ENCODE results near the gene RGS1.
A peak's percentile ranks its signal among the peaks of the same experiment; 100 is the strongest.

The RGS1 gene

GRCh38 chr1:192554904-192555303, 20.7 kb upstream of the RGS1 start:
- DNase-seq = no peak

DNA sequence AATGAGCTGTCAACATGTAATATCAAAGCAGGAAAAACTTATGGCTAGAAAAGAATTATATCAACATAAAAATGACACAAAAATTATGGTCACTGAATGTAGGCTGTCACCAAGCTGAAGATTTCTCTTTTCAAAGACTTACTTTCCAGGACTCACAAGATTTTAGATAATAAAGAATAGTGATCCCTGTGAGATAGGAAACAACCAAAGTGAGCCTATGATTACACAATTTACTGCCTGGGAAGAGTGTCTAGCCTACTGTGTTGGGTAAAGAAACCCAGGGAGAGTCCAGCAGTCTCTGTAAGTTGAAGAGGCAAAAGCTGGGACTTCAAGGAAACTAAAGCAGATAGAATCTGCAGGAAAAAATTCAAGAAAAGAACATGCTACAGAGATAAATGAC, 20.2 kb upstream of the RGS1 start:
- no peak for DNase-seq

DNA sequence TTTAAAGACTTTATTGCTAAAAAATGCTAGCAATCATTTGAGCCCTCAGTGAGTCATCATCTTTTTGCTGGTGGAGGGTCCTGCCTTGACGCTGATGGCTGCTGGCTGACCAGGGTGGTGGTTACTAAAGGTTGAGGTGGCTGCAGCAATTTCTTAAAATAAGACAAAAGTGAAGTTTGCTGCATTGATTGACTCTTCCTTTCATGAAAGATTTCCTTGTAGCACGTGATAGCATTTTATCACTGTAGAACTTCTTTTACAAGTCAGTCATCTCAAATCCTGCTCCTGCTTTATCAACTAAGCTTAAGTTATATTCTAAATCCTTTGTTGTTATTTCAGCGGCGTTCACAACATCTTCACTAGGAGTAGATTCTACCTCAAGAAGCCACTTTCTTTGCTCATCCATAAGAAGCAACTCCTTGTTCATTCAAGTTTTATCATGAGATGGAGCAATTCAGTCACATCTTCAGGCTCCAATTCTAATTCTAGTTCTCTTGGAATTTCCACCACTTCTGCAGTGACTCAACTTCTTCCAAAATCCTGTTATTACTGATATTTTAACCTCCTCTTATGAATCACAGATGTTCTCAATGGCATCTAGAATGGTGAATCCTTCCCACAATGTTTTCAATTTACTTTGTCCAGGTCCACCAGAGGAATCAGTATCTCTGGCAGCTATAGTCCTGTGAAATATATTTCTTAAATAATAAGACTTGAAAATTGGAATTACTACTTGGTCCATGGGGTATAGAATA, 17.6 kb upstream of the RGS1 start:
- DNase-seq = no peak

- no peak for DNase-seq
Measured at GRCh38 chr1:192559115-192560006, 16.2 kb upstream of the RGS1 start.

DNA sequence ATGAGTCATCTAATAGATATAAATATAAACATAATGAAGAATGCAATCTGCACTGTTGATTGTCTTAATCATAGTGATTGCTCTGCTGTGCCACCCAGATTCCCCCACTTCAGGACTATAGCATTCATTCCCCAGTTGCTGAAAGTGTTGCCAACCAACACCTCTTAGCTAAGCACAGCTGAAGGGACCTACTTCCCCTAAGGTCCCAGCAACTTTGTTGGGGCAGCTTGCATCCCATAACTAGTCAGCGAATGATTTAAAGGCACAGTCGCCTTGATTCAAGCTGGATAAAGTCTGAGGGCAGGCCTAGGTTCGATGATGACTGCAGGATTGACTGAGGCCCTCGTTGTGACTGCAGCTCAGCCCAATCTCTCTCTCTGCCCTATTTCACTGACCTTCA, 14.3 kb upstream of the RGS1 start:
- DNase-seq = no peak

- no peak for DNase-seq
Measured at GRCh38 chr1:192563129-192563528, 12.4 kb upstream of the RGS1 start.

DNA sequence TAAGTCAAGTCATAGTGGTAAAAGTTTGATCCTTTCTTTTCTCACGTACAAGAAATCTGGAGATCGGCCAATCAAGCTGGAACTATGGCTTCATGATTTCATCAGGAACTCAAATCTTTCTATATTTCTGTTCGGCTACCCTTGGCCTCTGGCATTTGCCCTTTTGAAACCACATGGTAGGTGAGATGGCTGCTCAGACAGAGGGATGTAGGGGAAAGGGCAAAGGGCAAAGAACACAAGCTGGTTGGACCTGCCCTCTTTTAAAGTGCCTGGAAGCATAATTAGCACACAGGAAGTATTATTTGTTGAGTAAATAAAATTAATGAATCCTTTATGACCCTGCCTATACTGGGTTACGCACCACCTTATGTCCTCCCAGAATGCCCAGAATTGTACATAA, 11.5 kb upstream of the RGS1 start:
- DNase-seq = no peak

DNA sequence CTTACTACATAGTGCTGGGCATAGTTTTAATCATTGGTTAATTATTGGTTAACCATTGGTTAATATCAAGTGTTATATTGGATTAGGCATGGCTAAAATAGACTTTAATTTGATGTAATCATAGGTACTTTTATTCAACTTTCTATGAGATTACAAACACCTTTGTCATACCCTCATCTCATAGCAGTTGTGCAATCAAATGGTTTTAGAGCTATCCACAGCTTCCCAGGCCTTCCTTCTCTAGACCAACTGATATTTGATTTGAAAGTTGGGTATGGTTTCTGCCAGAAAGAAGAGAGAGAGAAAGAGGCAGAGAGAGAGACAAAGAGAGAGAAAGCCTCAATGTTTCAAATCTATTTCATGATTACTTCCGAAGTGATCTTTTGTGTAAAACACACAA, 9.6 kb upstream of the RGS1 start:
- DNase-seq = no peak

DNA sequence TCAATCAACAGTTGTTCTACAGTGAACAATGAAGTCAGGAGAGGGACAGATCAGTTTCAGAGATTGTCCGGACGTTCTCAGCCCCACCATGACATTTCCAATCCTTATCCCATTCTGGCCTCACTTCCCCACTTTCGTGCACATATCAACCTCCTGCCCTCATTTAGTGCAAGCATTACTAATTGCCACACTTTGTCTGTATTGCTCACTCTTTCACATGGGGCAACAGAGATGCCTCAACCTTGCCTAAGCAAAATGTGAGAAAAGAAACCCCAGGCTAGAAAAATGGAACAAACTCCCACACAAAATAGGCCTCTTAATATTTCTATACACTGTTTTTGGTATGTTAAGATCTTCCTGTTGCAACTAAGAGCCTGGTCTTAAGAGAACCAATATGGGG, 8.9 kb upstream of the RGS1 start:
- DNase-seq = no peak

DNA sequence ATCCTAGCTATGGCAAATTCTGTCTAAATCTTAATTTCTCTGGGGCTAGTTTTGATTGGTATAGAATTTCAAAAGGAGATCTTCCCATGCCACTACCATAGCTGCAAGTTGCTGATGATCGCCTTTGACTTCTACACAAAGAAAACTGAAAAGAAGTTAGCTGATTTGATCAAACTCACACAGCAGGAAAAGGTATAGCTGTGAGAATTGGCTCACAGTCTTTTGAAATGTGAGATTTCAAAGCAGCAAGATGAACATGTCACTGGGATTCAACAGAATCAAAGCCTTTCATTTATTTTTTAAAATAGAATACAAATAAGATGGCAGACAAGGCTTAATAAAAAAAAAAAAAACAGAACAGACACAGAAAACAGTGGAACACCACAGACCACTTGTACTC, 7.5 kb upstream of the RGS1 start:
- DNase-seq = no peak

DNA sequence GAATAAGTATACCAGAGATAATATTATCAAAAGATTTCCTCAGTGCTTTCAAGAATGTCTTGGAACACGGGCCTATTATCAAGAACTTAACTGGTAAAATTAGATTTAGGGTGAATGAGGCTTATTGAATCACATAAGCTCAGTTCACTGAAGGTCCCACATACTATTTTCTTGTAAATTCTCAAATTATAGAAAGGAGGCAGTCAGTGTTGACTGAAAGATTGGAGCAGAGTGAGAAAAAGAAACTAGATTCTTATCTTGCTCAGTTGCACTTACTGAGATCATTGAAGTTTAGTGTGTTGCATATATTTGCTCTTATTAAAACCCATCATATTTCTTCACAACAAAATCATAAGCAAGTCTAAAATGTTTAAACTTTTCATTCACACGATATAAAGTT, 3.9 kb upstream of the RGS1 start:
- DNase-seq = no peak

- no peak for DNase-seq
Measured at GRCh38 chr1:192573499-192573898, 2.1 kb upstream of the RGS1 start.

- DNase-seq = no peak
Measured at GRCh38 chr1:192574073-192574472, 1.5 kb upstream of the RGS1 start.

- DNase-seq = no peak
Measured at GRCh38 chr1:192576190-192577144, 894 bp downstream of the RGS1 start.

DNA sequence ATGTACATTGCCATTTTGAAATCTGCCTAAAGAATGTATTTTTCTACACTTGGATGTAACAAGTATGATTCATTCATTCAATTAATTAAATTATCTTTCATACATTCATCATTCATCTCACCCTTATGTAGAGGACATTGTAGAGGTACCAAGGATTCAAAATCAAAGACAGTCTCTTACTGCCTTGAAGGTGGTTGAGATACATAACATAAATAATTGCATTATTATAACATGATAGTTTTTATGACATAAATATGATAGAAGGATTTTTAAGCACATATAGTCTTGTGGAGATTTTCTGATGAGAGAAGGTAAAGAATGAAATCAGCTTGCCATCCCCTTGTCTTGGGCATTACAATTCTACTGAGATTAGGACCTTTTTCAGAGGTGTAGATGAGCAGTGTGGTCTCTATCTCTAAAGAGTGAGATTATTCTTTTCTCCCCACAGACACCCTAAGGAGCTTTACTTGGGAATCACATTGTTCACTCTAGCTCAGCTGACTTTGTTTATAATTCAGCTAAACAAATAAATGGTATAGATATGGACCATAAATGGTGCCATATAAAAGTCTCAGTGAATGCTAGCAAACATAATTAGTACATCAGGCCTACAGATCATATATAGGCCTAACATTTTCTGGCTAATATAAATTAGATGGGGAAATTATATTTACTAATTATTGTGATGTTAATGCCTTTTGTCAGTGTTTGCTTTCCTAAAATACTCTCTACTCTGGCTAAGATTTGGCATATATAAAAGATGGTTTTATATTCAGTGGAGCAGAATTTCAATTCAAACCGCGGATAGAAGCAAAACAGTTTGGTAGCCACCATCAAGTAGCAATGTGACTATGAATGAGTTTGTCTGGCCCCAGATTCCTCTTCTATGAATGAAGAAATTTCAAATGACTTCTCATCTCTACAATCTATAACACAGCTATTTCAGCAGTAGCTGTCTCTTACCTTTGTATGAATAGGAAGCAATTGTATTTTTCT, 1.9 kb downstream of the RGS1 start:
- DNase-seq = no peak

GRCh38 chr1:192578144-192578909, 2.8 kb downstream of the RGS1 start:
- no peak for DNase-seq

DNA sequence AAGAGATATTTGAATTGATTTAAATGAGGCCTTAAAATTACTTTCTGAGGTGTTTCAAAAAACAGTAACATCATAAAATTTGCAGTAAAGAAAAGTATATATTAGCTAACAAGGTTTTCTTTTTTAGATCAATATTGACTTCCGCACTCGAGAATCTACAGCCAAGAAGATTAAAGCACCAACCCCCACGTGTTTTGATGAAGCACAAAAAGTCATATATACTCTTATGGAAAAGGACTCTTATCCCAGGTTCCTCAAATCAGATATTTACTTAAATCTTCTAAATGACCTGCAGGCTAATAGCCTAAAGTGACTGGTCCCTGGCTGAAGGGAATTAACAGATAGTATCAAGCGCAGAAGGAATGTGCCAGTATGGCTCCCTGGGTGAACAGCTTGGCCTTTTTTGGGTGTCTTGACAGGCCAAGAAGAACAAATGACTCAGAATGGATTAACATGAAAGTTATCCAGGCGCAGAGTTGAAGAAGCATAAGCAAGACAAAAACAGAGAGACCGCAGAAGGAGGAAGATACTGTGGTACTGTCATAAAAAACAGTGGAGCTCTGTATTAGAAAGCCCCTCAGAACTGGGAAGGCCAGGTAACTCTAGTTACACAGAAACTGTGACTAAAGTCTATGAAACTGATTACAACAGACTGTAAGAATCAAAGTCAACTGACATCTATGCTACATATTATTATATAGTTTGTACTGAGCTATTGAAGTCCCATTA, 3.6 kb downstream of the RGS1 start:
- DNase-seq = peak; percentile 22

GRCh38 chr1:192580351-192580962, 4.9 kb downstream of the RGS1 start:
- DNase-seq = peak; percentile 34

GRCh38 chr1:192581131-192581927, 5.8 kb downstream of the RGS1 start:
- no peak for DNase-seq
